Natural killer cell (primary cell): ENCODE results near the gene PAQR8. TPM values are rescaled to one million over a fixed set of nuclear protein-coding genes. Genes with fewer than 3 reads are reported as not detected.

Experiments used
- ATAC-seq, 3 donors: fragments of 150-1000 bp in 2 of 3; fragments of 200-7000 bp in 1 of 3; cut with Tn5 transposase; 1 replicate in 1 of 3; 2 replicates in 2 of 3; pipeline ENCODE4 v1.10.0; 2021; ENCODE audit warnings: mild to moderate bottlenecking in 2 of 3, moderate library complexity in 2 of 3
- DNase-seq, 2 donors: peaks; one replicate each; pipeline versions ENCODE4 v3.0.0 to v3.0.0-alpha.2; 2013 to 2021; ENCODE audit warnings: mixed read lengths in 1 of 2
- H3K27ac ChIP-seq: one replicate; pipeline ENCODE4 v1.5.1; 2013; ENCODE audit warnings: mild to moderate bottlenecking, low read length
- H3K27me3 ChIP-seq: one replicate; pipeline ENCODE4 v1.6.1; 2013; ENCODE audit warnings: low read length; ENCODE audit not compliant: control insufficient read depth, insufficient read depth
- H3K36me3 ChIP-seq: one replicate; pipeline ENCODE4 v1.6.1; 2013; ENCODE audit warnings: low read length; ENCODE audit not compliant: control insufficient read depth, insufficient read depth
- H3K4me1 ChIP-seq: one replicate; pipeline ENCODE4 v1.6.1; 2013; ENCODE audit warnings: low read length; ENCODE audit not compliant: control insufficient read depth, insufficient read depth
- H3K4me3 ChIP-seq: one replicate; pipeline ENCODE4 v1.5.1; 2013; ENCODE audit warnings: low read length
- H3K9me3 ChIP-seq: one replicate; pipeline ENCODE4 v1.6.1; 2013; ENCODE audit warnings: low read length; ENCODE audit not compliant: control insufficient read depth, insufficient read depth
- H3K27ac Mint-ChIP-seq, 2 donors: one replicate each; pipeline ENCODE4 v1.8.0; 2022; ENCODE audit warnings: mild to moderate bottlenecking in 2 of 2, mixed read lengths in 2 of 2, moderate library complexity in 1 of 2
- H3K27me3 Mint-ChIP-seq, 2 donors: one replicate each; pipeline ENCODE4 v1.8.0; 2022; ENCODE audit warnings: low read depth in 2 of 2, mixed read lengths in 2 of 2
- H3K36me3 Mint-ChIP-seq: one replicate; pipeline ENCODE4 v1.8.0; 2022; ENCODE audit warnings: mixed read lengths
- H3K4me1 Mint-ChIP-seq, 2 donors: one replicate each; pipeline ENCODE4 v1.8.0; 2022; ENCODE audit warnings: mixed read lengths in 2 of 2
- H3K4me3 Mint-ChIP-seq: one replicate; pipeline ENCODE4 v1.8.0; 2022; ENCODE audit warnings: mild to moderate bottlenecking, moderate library complexity, mixed read lengths
- H3K9me3 Mint-ChIP-seq, 2 donors: one replicate each; pipeline ENCODE4 v1.8.0; 2022; ENCODE audit warnings: mixed read lengths in 2 of 2
- CTCF ChIP-seq: fragments of 200-600 bp; IDR thresholded peaks from one replicate; pipeline ENCODE4 v1.8.0; 2022; ENCODE audit warnings: antibody characterized with exemption
- WGBS: methylation state at CpG from one replicate; pipeline ENCODE4 v1.1.7; 2013; ENCODE audit warnings: missing lambda C conversion rate; ENCODE audit not compliant: insufficient coverage; 5-methylcytosine and 5-hydroxymethylcytosine counted together
- intact Hi-C: fragments of 100-400 bp; cut with micrococcal nuclease; formaldehyde crosslinking; loops from one replicate; pipeline ENCODE4 v1.14.2; 2022
- total RNA-seq, 4 donors: library from RNA; stranded (reverse); fragments of 120-200 nt in 1 of 4; gene quantifications; one replicate each; pipeline versions ENCODE4 v1.2.3 to v1.2.4, GENCODE V29; 2013 to 2022

The PAQR8 gene
- total RNA-seq, 3 donors from 2014 or later (not counting 1 experiment from before 2014, with no cell fraction given): 2.4 to 5.0 (median 4.6) TPM

DNA sequence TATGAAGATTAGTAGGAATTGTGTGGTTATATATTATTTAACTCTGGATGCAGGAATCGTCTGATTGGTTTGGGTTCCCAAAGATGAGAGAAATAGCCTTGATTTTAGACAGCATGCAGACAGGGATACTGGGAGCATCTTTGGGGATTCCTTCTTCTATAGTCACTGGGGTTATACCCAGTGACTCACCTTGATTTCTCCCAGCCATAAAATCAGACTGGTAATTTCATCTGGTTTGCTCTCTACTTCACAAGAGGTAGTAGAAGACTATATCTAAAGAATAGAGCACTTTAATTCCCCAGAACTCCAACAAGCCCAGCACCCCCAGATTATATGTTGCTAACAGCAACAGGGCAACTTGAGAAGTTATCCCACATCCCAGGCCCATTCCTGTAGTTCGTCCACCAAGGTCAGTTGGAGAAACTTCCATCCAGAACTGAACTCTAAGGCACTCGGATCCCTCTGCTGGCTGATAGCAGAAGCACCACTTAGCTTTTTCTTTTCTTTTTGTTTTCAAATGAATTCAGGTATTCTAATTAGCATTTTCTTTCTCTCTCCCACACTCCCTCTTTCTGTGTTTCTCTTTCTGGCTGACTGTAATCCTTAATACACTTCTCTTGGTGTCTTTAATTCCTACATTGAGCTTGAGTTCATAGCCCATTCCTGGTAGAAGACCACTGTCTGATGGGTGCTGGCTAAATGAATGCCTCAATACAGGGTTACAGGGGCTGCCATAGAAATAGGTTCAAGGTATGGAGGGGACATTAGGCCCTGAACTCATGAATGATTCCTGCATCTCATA lies 37.8 kb downstream of the PAQR8 start:
- Histone ChIP-seq H3K27ac (no peak overlapping the region), H3K36me3 (peaks cover 16% of the 10 kb centered on the region), H3K4me1 (peaks cover 25% of the 10 kb centered on the region), H3K27me3 (no peaks in the 10 kb centered on the region), H3K4me3 (no peak overlapping the region), H3K9me3 (no peaks in the 10 kb centered on the region)
- 40% methylated on average over 3 of the region's 3 CpGs for WGBS
- H3K9me3 Mint-ChIP-seq: no peaks in the 10 kb centered on the region
- H3K27me3 Mint-ChIP-seq: no peaks in the 10 kb centered on the region
- ATAC-seq (peak in 2 of 3 donors; percentile 65 to 75), DNase-seq (peak in 1 of 2 donors; percentile 77)
- H3K36me3 Mint-ChIP-seq: no peaks in the 10 kb centered on the region
- peak overlapping the region; percentile 61 for H3K4me3 Mint-ChIP-seq
- H3K27ac Mint-ChIP-seq: peak overlapping the region; percentile 21 to 84
- H3K4me1 Mint-ChIP-seq: peaks cover 38 to 43% of the 10 kb centered on the region in 2 donors
- intact Hi-C loops: loop anchor here (1.0 to 10.0 kb wide), 3 partner anchors 67 to 225 kb away; no protein-coding TSS in a partner anchor
- peak; percentile 80 for TF ChIP-seq CTCF

DNA sequence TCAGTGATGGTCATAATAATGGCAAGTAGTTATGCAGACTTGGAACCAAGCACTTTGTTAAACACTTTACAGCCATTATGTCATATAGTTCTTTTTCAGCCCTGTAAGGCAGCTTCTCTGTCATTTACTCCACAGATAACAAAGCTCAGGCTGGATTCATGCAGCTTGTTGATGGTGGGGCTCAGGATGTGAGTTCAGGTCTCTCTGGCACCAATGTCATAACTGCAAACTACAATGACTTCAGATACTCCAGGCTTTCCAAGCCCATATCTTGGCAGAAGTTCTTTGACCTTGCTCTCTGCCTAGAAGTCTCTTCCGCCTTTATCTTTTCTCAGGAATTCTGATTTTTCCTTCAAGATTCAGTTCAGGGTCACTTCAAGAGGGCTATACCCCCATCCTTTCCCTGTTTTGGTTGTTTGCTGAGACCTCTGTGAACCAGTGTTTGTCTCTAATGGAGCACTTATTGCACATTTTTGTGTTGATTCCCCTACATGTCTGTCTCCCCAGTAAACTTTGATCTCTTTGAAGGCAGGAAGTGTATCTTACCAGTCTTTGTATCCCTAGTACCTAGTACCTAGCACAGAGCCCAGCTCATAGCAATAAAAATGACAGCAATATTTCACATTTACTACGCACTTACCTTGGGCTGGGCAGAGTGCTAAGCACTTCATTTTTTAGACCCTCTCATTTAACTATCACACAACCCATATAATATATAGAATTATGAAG lies 38.5 kb downstream of the PAQR8 start:
- Mint-ChIP-seq H3K9me3 (no peaks in the 10 kb centered on the region), H3K4me1 (peaks cover 38 to 43% of the 10 kb centered on the region in 2 donors), H3K27ac (peak overlapping the region; percentile 21 to 84), H3K36me3 (no peaks in the 10 kb centered on the region), H3K27me3 (no peaks in the 10 kb centered on the region), H3K4me3 (no peak overlapping the region)
- H3K36me3 ChIP-seq: peaks cover 17% of the 10 kb centered on the region
- H3K9me3 ChIP-seq: no peaks in the 10 kb centered on the region
- no peak overlapping the region for H3K27ac ChIP-seq
- peak in 1 of 2 donors; percentile 46 for DNase-seq
- no peaks in the 10 kb centered on the region for H3K27me3 ChIP-seq
- no peak overlapping the region for H3K4me3 ChIP-seq
- H3K4me1 ChIP-seq: peaks cover 22% of the 10 kb centered on the region
- 83% methylated on average over 1 of the region's 2 CpGs for WGBS
- ATAC-seq: no peak
- intact Hi-C loops: no loop called here
- TF ChIP-seq CTCF: no peak

DNA sequence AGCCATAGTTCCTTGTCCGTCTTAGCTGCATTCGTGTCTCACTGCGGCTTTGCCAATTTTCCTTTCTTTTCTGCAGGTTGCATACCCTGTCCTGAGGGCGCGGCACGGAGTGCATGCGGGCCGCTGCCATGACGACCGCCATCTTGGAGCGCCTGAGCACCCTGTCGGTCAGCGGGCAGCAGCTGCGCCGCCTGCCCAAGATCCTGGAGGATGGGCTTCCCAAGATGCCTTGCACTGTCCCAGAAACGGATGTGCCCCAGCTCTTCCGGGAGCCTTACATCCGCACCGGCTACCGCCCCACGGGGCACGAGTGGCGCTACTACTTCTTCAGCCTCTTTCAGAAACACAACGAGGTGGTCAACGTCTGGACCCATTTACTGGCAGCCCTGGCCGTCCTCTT lies 41.1 kb downstream of the PAQR8 start:
- H3K9me3 Mint-ChIP-seq: no peaks in the 10 kb centered on the region
- WGBS: 98% methylated on average over 26 of the region's 26 CpGs
- H3K36me3 Mint-ChIP-seq: peaks cover 6% of the 10 kb centered on the region
- ATAC-seq (no peak), DNase-seq (no peak)
- H3K4me3 Mint-ChIP-seq: no peak overlapping the region
- Histone ChIP-seq H3K27ac (no peak overlapping the region), H3K27me3 (no peaks in the 10 kb centered on the region), H3K4me1 (peaks cover 8% of the 10 kb centered on the region), H3K9me3 (no peaks in the 10 kb centered on the region), H3K4me3 (no peak overlapping the region), H3K36me3 (peaks cover 17% of the 10 kb centered on the region)
- no peak for TF ChIP-seq CTCF
- no peak overlapping the region for H3K27ac Mint-ChIP-seq
- no peaks in the 10 kb centered on the region for H3K27me3 Mint-ChIP-seq
- intact Hi-C loops: no loop called here
- peaks cover 17 to 19% of the 10 kb centered on the region in 2 donors for H3K4me1 Mint-ChIP-seq
